Neural cell (in vitro differentiated cells): Measurements from ENCODE around the gene ERC2.

Experiments
- CTCF ChIP-seq: fragments of 450-650 bp; IDR thresholded peaks from 2 replicates; pipeline ENCODE4 v1.5.1; 2014; ENCODE audit warnings: antibody characterized with exemption, mild to moderate bottlenecking, moderate library complexity; ENCODE audit not compliant: poor library complexity, severe bottlenecking
- EZH2 ChIP-seq: fragments of 200-600, 300-800 bp; shearing (Covaris generic), sonication (generic); IDR thresholded peaks from 2 replicates; pipeline ENCODE4 v1.6.1; 2014; ENCODE audit warnings: antibody characterized with exemption, low read length, borderline replicate concordance, mild to moderate bottlenecking; ENCODE audit not compliant: insufficient read depth, poor library complexity, severe bottlenecking
- MXI1 ChIP-seq: fragments of 450-650 bp; conservative IDR thresholded peaks from 2 replicates; pipeline ENCODE4 v1.6.1; 2014; ENCODE audit warnings: antibody characterized with exemption, mild to moderate bottlenecking; ENCODE audit not compliant: poor library complexity, severe bottlenecking
- REST ChIP-seq: IDR thresholded peaks from 2 replicates; pipeline ENCODE4 v1.6.1; 2012; ENCODE audit warnings: borderline replicate concordance

DNA sequence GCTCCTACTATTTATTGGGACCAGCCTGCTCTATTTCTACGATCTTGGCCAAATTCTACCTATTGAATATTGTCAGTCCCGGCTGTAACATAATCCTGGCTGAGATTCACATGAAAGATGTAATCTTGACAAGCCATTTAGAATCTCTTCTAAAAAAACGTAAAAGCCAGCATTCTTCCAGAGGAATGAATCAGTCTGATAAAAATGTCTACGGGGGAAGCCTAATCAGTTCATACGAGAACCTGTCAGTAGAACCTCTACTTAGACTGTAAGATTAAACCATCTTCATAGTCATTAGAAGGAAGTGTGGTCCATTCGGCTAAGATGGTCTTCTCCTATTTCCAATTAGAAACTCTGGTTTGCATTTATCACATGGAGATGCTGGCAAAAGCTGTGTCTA lies 833.9 kb downstream of the ERC2 start:
- TF ChIP-seq CTCF (no peak), MXI1 (no peak), REST (no peak), EZH2 (no peak)
